COLO668 (cell line): ENCODE data around the gene SDHA.
"Not testable (repeated sequence)": the region's sequence is repeated elsewhere in the genome, so short reads cannot be mapped to it uniquely, and the experiment has no call there.

Experiments
- DNase-seq: peaks from one replicate; lab custom pipeline; 2025; ENCODE audit not compliant: unreplicated experiment; lab: John Stamatoyannopoulos, UW

The SDHA gene

GRCh38 chr5:296954-297353, 78.8 kb downstream of the SDHA start:
- DNase-seq, result not testable (repeated sequence)

- not testable (repeated sequence) for DNase-seq
Observed at GRCh38 chr5:297448-297847, 79.3 kb downstream of the SDHA start.

DNA sequence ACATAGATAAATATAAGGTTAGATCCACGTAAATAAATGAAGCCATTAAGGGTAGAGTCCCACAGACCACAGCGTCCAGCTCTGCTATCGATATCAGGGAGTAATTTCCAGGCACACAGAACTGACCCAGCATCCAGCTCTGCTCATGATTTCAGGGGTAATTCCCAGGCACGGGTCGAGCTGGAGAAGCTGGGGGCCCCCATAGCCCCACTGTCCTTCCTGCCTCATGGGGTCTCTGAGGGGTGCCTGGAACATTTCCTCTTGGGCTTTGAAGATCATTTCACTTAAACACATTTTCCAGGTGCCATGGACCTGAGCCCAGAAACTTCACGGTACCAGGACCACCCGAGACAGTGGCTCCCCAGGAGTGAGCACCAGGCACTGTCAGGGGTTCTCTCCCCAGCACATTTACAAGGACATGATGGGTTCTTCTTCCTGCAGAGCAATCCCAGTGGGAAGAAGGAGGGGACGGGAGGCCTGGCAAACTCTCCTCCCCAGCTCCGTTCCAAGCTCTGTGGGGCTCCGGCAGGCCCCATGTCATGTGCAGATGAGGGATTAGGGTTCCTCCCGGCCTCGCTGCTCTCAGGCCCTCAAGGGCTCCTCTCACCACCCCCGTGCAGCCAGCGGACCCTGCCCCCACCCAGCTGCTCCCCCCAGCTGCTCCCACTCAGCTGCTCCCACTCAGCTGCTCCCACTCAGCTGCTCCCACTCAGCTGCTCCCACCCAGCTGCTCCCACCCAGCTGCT, 80.0 kb downstream of the SDHA start:
- not testable (repeated sequence) for DNase-seq

DNA sequence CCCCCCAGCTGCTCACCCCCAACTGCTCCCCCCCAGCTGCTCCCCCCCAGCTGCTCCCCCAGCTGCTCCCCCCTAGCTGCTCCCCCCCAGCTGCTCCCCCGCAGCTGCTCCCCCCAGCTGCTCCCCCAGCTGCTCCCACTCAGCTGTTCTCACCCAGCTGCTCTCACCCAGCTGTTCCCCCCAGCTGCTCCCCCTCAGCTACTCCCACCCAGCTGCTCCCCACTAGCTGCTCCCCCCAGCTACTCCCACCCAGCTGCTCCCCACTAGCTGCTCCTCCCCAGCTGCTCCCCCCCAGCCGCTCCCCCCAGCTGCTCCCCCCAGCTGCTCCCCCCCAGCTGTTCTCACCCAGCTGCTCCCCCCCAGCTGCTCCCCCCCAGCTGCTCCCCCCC, 80.6 kb downstream of the SDHA start:
- no peak for DNase-seq

DNA sequence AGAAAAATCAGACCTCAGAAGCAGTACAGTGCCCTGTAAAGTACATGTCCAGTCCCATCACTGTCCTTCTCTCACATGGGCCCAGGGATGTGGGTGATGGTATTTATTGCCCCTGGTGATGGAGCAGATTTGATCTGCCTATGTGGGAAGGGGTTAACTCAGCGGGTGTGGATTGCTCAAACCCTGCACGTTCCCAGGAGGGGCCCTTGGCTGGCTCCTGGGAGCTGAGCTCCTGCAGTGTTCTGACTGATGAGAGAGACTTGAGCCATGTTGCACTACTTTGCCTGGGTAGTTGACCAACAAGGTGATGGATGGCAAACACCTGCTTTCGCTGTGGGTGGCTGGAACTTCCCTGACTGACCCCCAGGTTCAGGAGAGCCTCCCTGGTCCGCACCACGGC, 81.8 kb downstream of the SDHA start:
- not testable (repeated sequence) for DNase-seq

GRCh38 chr5:300691-301435, 82.7 kb downstream of the SDHA start:
- not testable (repeated sequence) for DNase-seq

GRCh38 chr5:302416-302815, 84.3 kb downstream of the SDHA start:
- peak; percentile 87 for DNase-seq

GRCh38 chr5:302966-303365, 84.8 kb downstream of the SDHA start:
- DNase-seq, result no peak

DNA sequence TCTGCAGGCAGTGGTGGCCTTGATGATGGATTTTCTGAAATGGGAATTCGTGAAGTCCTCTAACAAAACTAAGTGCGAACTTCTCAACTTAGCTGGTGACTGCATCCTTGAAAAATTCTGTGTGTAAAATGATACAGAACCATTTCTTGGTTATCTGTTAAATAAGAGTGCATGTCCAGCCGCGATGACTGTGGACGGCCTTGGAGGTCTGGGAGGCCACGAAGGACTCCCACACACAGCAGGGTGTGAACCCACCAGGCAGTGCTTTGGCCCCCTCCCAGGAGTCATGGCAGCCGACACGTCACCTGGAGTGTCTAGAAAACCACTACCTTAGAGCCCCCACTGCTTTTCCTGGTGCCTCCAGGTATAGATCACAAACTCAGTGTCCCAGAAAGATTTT, 85.6 kb downstream of the SDHA start:
- DNase-seq, result not testable (repeated sequence)

GRCh38 chr5:305050-305449, 86.9 kb downstream of the SDHA start:
- peak; percentile 52 for DNase-seq

DNA sequence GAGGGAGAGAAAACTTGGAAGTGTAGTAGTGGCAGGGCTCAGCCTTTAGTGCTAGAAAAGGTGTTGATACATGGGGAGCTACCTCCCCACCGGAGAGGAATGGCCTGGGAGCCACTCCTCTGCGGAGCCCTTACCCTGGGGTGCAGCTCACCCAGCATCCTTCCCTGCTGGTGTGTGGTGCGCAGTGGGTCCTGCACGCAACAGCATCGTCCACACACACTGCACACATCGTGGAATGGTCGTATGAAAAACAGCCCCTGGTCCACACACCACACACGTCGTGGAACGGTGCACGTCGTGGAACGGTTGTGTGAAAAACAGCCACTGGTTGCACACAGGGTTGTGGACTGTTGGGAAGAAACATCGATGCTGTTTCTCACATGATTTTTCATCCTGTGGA, 87.3 kb downstream of the SDHA start:
- no peak for DNase-seq

DNA sequence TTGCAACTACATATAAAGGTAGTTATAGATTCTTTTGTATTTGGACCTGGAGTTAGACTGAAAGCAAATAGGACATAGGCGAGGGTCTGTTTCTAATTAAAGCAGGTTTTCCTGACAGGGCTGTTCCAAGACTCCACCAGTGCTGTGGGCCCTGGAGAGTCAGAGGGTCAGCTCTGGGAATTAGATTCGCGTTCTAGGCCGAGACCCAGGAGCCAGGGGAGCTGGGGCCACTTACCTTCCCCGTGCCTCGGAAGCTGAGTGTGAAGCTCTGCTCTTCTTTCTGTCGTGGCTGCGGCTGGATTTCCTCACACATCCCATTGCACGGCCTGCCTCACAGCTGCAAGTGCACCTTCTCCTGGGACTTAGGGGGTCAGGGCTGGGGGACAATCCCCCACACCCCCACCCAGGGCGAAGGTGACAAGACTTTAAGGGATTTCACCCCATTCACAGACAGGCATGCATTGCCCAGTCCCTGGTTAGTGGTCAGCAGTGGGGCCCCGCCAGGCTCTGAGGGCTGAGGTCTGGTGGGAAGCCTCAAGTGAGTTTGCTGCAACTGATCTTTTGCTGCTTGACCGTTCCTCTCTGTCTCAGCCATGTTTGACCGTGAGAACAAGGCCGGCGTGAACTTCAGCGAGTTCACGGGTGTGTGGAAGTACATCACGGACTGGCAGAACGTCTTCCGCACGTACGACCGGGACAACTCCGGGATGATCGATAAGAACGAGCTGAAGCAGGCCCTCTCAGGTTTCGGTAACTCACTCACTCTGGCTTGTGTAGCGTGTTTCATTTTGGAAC, 88.1 kb downstream of the SDHA start:
- DNase-seq, result no peak
